OCI-LY7 (cell line): ENCODE measurements around the gene GMPPA. TPM values are rescaled to one million over a fixed set of nuclear protein-coding genes. Genes with fewer than 3 reads are reported as not detected.

Experiments
- BruUV-seq: library from RNA; stranded (reverse); fragments of 400-500 nt; replicated peaks from 2 replicates; lab custom pipeline; 2021; lab: Mats Ljungman, UMichigan
- CTCF ChIA-PET: fragments of 300-600 bp; sonication (Branson Sonifier 250); formaldehyde crosslinking; loops from one replicate; lab custom pipeline; 2022; ENCODE audit warnings: antibody characterized with exemption; ENCODE audit not compliant: unreplicated experiment; lab: Charles Lee
- POLR2A ChIA-PET: fragments of 300-600 bp; sonication (Branson Sonifier 250); formaldehyde crosslinking; loops from one replicate; lab custom pipeline; 2022; ENCODE audit warnings: antibody characterized with exemption; lab: Charles Lee
- DNase-seq: peaks from one replicate; pipeline ENCODE4 v3.0.0-alpha.2; 2015; ENCODE audit warnings: low spot score
- H2AFZ ChIP-seq: fragments of 200-600 bp; sonication (generic), shearing (Covaris generic); 2 replicates; pipeline ENCODE4 v1.6.1; 2014; ENCODE audit warnings: mild to moderate bottlenecking, antibody characterized with exemption, low read length, moderate library complexity
- H3K27ac ChIP-seq: fragments of 200-600 bp; sonication (generic); 2 replicates; pipeline ENCODE4 v1.5.1; 2014; ENCODE audit warnings: mixed run types, low read depth, mild to moderate bottlenecking, moderate library complexity, low read length, inconsistent platforms; ENCODE audit not compliant: poor library complexity, severe bottlenecking
- H3K36me3 ChIP-seq: fragments of 200-600 bp; sonication (generic); 2 replicates; pipeline ENCODE4 v1.6.1; 2014; ENCODE audit warnings: mild to moderate bottlenecking, antibody characterized with exemption, low read length, moderate library complexity, mixed read lengths; ENCODE audit not compliant: insufficient read depth
- H3K4me1 ChIP-seq: fragments of 200-600 bp; sonication (generic); 2 replicates; pipeline ENCODE4 v1.5.1; 2014; ENCODE audit warnings: mild to moderate bottlenecking, low read length; ENCODE audit not compliant: insufficient read depth, poor library complexity, severe bottlenecking
- H3K4me2 ChIP-seq: fragments of 200-600 bp; sonication (generic); 2 replicates; pipeline ENCODE4 v1.6.1; 2014; ENCODE audit warnings: mild to moderate bottlenecking, low read length
- H3K4me3 ChIP-seq: fragments of 200-600 bp; sonication (generic); 2 replicates; pipeline ENCODE4 v1.5.1; 2014; ENCODE audit warnings: mild to moderate bottlenecking, low read depth, low read length; ENCODE audit not compliant: poor library complexity, severe bottlenecking
- H3K79me2 ChIP-seq: fragments of 200-600 bp; sonication (generic); 2 replicates; pipeline ENCODE4 v1.6.1; 2016; ENCODE audit warnings: low read depth, mild to moderate bottlenecking, low read length, moderate library complexity, mixed read lengths; ENCODE audit not compliant: insufficient read depth
- H3K9me2 ChIP-seq: fragments of 200-600 bp; sonication (generic); 2 replicates; pipeline ENCODE4 v1.6.1; 2016; ENCODE audit warnings: mild to moderate bottlenecking, low read length, mixed read lengths; ENCODE audit not compliant: insufficient read depth
- H3K9me3 ChIP-seq: fragments of 200-600 bp; sonication (generic); 2 replicates; pipeline ENCODE4 v1.6.1; 2014; ENCODE audit warnings: mild to moderate bottlenecking, mixed run types, low read length, mixed read lengths
- H4K20me1 ChIP-seq: fragments of 200-600 bp; sonication (generic); 2 replicates; pipeline ENCODE4 v1.6.1; 2014; ENCODE audit warnings: mild to moderate bottlenecking, antibody characterized with exemption, low read length, moderate library complexity, mixed read lengths; ENCODE audit not compliant: insufficient read depth
- CTCF ChIP-seq: fragments of 200-600 bp; sonication (generic); conservative IDR thresholded peaks from 2 replicates; pipeline ENCODE4 v1.5.1; 2014; ENCODE audit warnings: mild to moderate bottlenecking, antibody characterized with exemption, low read length, moderate library complexity, mixed read lengths
- EZH2phosphoT487 ChIP-seq: fragments of 200-600 bp; sonication (generic); IDR thresholded peaks from 2 replicates; pipeline ENCODE4 v1.6.1; 2018; ENCODE audit warnings: low read depth, borderline replicate concordance, mild to moderate bottlenecking, mixed run types, antibody characterized with exemption, low read length, moderate library complexity, mixed read lengths
- intact Hi-C: fragments of 100-400 bp; cut with micrococcal nuclease; formaldehyde crosslinking; loops from one replicate; pipeline ENCODE4 v1.10.0; 2022; ENCODE audit not compliant: unreplicated experiment
- total RNA-seq, 2 experiments: library from RNA; depleted of rRNA in 1 of 2; stranded (reverse); fragments of >200 nt in 1 of 2; shearing (Covaris generic) in 1 of 2; gene quantifications; 2 replicates each; pipeline ENCODE4 v1.2.3, GENCODE V29; 2014 to 2022

GMPPA gene
- total RNA-seq, 2 experiments from 2014 or later, result 28.4 to 46.4 TPM

DNA sequence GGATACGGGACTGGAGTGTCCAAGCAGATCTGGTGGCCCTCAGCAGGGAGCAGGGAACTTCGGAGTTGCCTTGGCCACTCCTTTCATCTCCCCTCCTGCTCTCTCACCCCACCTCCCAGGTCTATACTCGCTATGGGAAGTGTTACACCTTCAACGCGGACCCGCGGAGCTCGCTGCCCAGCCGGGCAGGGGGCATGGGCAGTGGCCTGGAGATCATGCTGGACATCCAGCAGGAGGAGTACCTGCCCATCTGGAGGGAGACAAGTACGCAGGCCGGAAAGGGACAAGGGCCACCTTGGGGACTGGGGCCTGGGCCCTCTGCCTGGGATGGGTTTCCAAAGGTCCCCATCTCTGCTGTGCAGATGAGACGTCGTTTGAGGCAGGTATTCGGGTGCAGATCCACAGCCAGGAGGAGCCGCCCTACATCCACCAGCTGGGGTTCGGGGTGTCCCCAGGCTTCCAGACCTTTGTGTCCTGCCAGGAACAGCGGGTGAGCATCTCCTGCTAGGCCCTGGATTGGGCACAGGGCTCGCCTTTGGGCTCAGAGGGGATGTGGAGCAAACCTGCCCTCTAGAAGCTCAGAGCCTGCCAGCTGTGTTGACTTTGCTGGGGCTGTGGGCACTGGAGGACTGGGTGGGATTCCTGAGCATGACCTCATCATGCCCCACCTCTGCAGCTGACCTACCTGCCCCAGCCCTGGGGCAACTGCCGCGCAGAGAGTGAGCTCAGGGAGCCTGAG is 33.1 kb downstream of the GMPPA start:
- BruUV-seq, result no TSS peak
- ChIA-PET POLR2A (no interaction called here), CTCF (interaction anchor here (1.1 kb wide), 1 partner anchor 130 kb away, joined by 3 read pairs; no protein-coding TSS in a partner anchor)
- H3K27ac ChIP-seq, result no peak overlapping the region
- H3K79me2 ChIP-seq, result no peaks in the 10 kb centered on the region
- H3K9me2 ChIP-seq, result no peaks in the 10 kb centered on the region
- intact Hi-C loops, result no loop called here
- TF ChIP-seq EZH2phosphoT487 (no peak), CTCF (no peak)
- H3K9me3 ChIP-seq, result no peaks in the 10 kb centered on the region
- no peak overlapping the region for H3K4me3 ChIP-seq
- no peaks in the 10 kb centered on the region for H4K20me1 ChIP-seq
- H3K4me2 ChIP-seq, result no peak overlapping the region
- no peak overlapping the region for H2AFZ ChIP-seq
- no peaks in the 10 kb centered on the region for H3K36me3 ChIP-seq
- DNase-seq, result no peak
- H3K4me1 ChIP-seq, result no peaks in the 10 kb centered on the region

GRCh38 chr2:219532378-219532649 is 33.6 kb downstream of the GMPPA start:
- no TSS peak for BruUV-seq
- POLR2A ChIA-PET, result no interaction called here
- intact Hi-C loops, result no loop called here
- TF ChIP-seq CTCF (no peak), EZH2phosphoT487 (no peak)
- CTCF ChIA-PET, result interaction anchor here (1.1 kb wide), 1 partner anchor 130 kb away, joined by 3 read pairs; no protein-coding TSS in a partner anchor
- no peaks in the 10 kb centered on the region for H3K4me1 ChIP-seq
- no peaks in the 10 kb centered on the region for H4K20me1 ChIP-seq
- no peak overlapping the region for H3K4me2 ChIP-seq
- H2AFZ ChIP-seq, result no peak overlapping the region
- no peak for DNase-seq
- H3K36me3 ChIP-seq, result no peaks in the 10 kb centered on the region
- no peak overlapping the region for H3K27ac ChIP-seq
- no peak overlapping the region for H3K4me3 ChIP-seq
- H3K9me2 ChIP-seq, result no peaks in the 10 kb centered on the region
- no peaks in the 10 kb centered on the region for H3K79me2 ChIP-seq
- H3K9me3 ChIP-seq, result no peaks in the 10 kb centered on the region
